Transverse colon (tissue), 3 donors: ENCODE results near the gene KCNK15.

Experiments
- EP300 ChIP-seq: sonication (generic); formaldehyde crosslinking; IDR thresholded peaks from one replicate; pipeline ENCODE4 v1.6.1; 2017; ENCODE audit warnings: antibody characterized with exemption, low read depth
- POLR2A ChIP-seq: fragments of 450-650 bp; IDR thresholded peaks from one replicate; pipeline ENCODE4 v1.6.1; 2016; ENCODE audit warnings: antibody characterized with exemption, mild to moderate bottlenecking, moderate library complexity
- TF ChIP-seq, protein P1 (sequence below), 5 experiments: fragments of 200-600 bp in 3 of 5; fragments of 450-650 bp in 2 of 5; sonication (generic) in 3 of 5; IDR thresholded peaks; 1 replicate in 2 of 5; 2 replicates in 3 of 5; pipeline ENCODE4 v1.5.1; 2016 to 2017; ENCODE audit warnings: antibody characterized with exemption in 5 of 5, inconsistent platforms in 3 of 5, mild to moderate bottlenecking in 2 of 5, moderate library complexity in 1 of 5

DNA sequence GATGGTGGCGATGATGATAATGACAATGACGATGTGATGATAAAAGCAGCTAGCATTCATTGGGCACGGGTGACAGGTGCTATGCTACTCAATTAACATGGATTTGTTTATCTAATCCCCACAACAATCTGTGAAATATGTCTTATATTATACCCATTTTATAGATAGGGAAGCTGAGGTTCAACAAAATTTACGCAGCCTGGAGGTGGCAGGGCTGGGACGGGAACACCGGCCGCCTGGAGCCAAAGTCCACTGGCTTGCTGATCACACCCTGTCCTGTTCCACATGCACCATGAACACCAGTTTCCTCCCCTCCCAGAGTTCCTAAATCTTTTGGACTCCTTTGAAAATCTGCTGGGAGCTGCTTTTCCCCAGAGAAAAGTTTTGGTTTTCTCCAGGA lies 41.6 kb downstream of the KCNK15 start:
- TF ChIP-seq, protein P1, sequence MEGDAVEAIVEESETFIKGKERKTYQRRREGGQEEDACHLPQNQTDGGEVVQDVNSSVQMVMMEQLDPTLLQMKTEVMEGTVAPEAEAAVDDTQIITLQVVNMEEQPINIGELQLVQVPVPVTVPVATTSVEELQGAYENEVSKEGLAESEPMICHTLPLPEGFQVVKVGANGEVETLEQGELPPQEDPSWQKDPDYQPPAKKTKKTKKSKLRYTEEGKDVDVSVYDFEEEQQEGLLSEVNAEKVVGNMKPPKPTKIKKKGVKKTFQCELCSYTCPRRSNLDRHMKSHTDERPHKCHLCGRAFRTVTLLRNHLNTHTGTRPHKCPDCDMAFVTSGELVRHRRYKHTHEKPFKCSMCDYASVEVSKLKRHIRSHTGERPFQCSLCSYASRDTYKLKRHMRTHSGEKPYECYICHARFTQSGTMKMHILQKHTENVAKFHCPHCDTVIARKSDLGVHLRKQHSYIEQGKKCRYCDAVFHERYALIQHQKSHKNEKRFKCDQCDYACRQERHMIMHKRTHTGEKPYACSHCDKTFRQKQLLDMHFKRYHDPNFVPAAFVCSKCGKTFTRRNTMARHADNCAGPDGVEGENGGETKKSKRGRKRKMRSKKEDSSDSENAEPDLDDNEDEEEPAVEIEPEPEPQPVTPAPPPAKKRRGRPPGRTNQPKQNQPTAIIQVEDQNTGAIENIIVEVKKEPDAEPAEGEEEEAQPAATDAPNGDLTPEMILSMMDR (IDR thresholded peaks at IDR 0.05) = no peak
- TF ChIP-seq EP300 = no peak
- TF ChIP-seq POLR2A = no peak
